ENCODE results near the gene RNGTT. TPM values are rescaled to one million over a fixed set of nuclear protein-coding genes. Genes with fewer than 3 reads are reported as not detected.

RNGTT gene
- total RNA-seq, 1 experiment from 2014 or later, result 15.2 TPM

GRCh38 chr6:89009624-89010059 lies 46.2 kb upstream of the RNGTT start:
- intact Hi-C loops (cut with micrococcal nuclease; ENCODE audit: unreplicated experiment), result no loop called here
- no peaks in the 10 kb centered on the region for H3K4me1 ChIP-seq (replicated peaks; ENCODE audit: insufficient read depth)
- no peaks in the 10 kb centered on the region for H3K36me3 ChIP-seq (ENCODE audit: low read depth)
- no peaks in the 10 kb centered on the region for H3K9me2 ChIP-seq (ENCODE audit: insufficient read depth)
- no peak overlapping the region for H2AFZ ChIP-seq
- H3K9me3 ChIP-seq (ENCODE audit: insufficient read depth, low read depth), result no peaks in the 10 kb centered on the region
- H3K27ac ChIP-seq, result no peak overlapping the region
- POLR2A ChIA-PET (ENCODE audit: unreplicated experiment), result no interaction called here
- no peaks in the 10 kb centered on the region for H3K79me2 ChIP-seq (ENCODE audit: low read depth)
- H3K4me3 ChIP-seq, result no peak overlapping the region
- CTCF ChIA-PET, result no interaction called here
- H4K20me1 ChIP-seq (ENCODE audit: insufficient read depth), result no peaks in the 10 kb centered on the region
- H3K27me3 ChIP-seq (ENCODE audit: insufficient read depth, low read depth), result no peaks in the 10 kb centered on the region
- no peaks in the 10 kb centered on the region for H3F3A ChIP-seq (ENCODE audit: insufficient read depth, low read depth)
- TF ChIP-seq CTCF (conservative IDR thresholded peaks at IDR 0.05) (no peak), EZH2 (IDR thresholded peaks at IDR 0.05; ENCODE audit: low read depth) (no peak)
- no peak for DNase-seq
- no TSS peak for BruUV-seq (replicated peaks)
- H3K4me2 ChIP-seq, result no peak overlapping the region

- no TSS peak for BruUV-seq (replicated peaks)
- CTCF ChIA-PET, result no interaction called here
- no peak overlapping the region for H3K27ac ChIP-seq
- no peaks in the 10 kb centered on the region for H3K79me2 ChIP-seq (ENCODE audit: low read depth)
- no peaks in the 10 kb centered on the region for H3K4me1 ChIP-seq (replicated peaks; ENCODE audit: insufficient read depth)
- H2AFZ ChIP-seq, result no peak overlapping the region
- intact Hi-C loops (cut with micrococcal nuclease; ENCODE audit: unreplicated experiment), result no loop called here
- H3K4me3 ChIP-seq, result no peak overlapping the region
- POLR2A ChIA-PET (ENCODE audit: unreplicated experiment), result no interaction called here
- no peak overlapping the region for H3K4me2 ChIP-seq
- no peaks in the 10 kb centered on the region for H3F3A ChIP-seq (ENCODE audit: insufficient read depth, low read depth)
- no peaks in the 10 kb centered on the region for H3K36me3 ChIP-seq (ENCODE audit: low read depth)
- no peak for TF ChIP-seq CTCF (conservative IDR thresholded peaks at IDR 0.05)
- TF ChIP-seq EZH2 (IDR thresholded peaks at IDR 0.05; ENCODE audit: low read depth), result no peak
- no peaks in the 10 kb centered on the region for H3K9me3 ChIP-seq (ENCODE audit: insufficient read depth, low read depth)
- DNase-seq, result no peak
- no peaks in the 10 kb centered on the region for H3K9me2 ChIP-seq (ENCODE audit: insufficient read depth)
- H4K20me1 ChIP-seq (ENCODE audit: insufficient read depth), result no peaks in the 10 kb centered on the region
- H3K27me3 ChIP-seq (ENCODE audit: insufficient read depth, low read depth), result no peaks in the 10 kb centered on the region
These were observed 45.5 kb upstream of the RNGTT start for GRCh38 chr6:89008815-89009374.

- Histone ChIP-seq H3K27ac (no peak overlapping the region), H3K36me3 (ENCODE audit: low read depth) (no peaks in the 10 kb centered on the region), H3K79me2 (ENCODE audit: low read depth) (no peaks in the 10 kb centered on the region), H3K9me3 (ENCODE audit: insufficient read depth, low read depth) (no peaks in the 10 kb centered on the region), H2AFZ (no peak overlapping the region), H4K20me1 (ENCODE audit: insufficient read depth) (no peaks in the 10 kb centered on the region), H3F3A (ENCODE audit: insufficient read depth, low read depth) (no peaks in the 10 kb centered on the region), H3K27me3 (ENCODE audit: insufficient read depth, low read depth) (no peaks in the 10 kb centered on the region), H3K4me1 (replicated peaks; ENCODE audit: insufficient read depth) (no peaks in the 10 kb centered on the region), H3K4me2 (no peak overlapping the region), H3K9me2 (ENCODE audit: insufficient read depth) (no peaks in the 10 kb centered on the region), H3K4me3 (no peak overlapping the region)
- intact Hi-C loops (cut with micrococcal nuclease; ENCODE audit: unreplicated experiment), result no loop called here
- POLR2A ChIA-PET (ENCODE audit: unreplicated experiment), result no interaction called here
- no peak for DNase-seq
- CTCF ChIA-PET, result no interaction called here
- BruUV-seq (replicated peaks), result no TSS peak
- no peak for TF ChIP-seq CTCF (conservative IDR thresholded peaks at IDR 0.05)
- no peak for TF ChIP-seq EZH2 (IDR thresholded peaks at IDR 0.05; ENCODE audit: low read depth)
These were observed 44.8 kb upstream of the RNGTT start for GRCh38 chr6:89008001-89008814.
